ENCODE data around the gene SLC25A26. TPM values are rescaled to one million over a fixed set of nuclear protein-coding genes. Genes with fewer than 3 reads are reported as not detected.
A peak's percentile ranks its signal among the peaks of the same experiment; 100 is the strongest.

Gene SLC25A26, protein sequence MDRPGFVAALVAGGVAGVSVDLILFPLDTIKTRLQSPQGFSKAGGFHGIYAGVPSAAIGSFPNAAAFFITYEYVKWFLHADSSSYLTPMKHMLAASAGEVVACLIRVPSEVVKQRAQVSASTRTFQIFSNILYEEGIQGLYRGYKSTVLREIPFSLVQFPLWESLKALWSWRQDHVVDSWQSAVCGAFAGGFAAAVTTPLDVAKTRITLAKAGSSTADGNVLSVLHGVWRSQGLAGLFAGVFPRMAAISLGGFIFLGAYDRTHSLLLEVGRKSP
- 10 to 100 TPM; 17.1 to 17.8 TPM for total RNA-seq

- intact Hi-C loops (cut with DNase I) = no loop called here
- Histone ChIP-seq H3K27ac (peak within 1 kb of the TSS; percentile 66), H3K27me3 (no peaks in the 10 kb centered on the region), H3K4me3 (peak within 1 kb of the TSS; percentile 88), H3K9ac (ENCODE audit: low read depth in 2 of 2, low read length in 2 of 2) (peak within 1 kb of the TSS; percentile 48 to 58), H3K4me1 (peaks cover 3% of the 10 kb centered on the region), H3K9me3 (no peaks in the 10 kb centered on the region), H3K36me3 (no peaks in the 10 kb centered on the region)
- peak; percentile 98 for DNase-seq
- TF ChIP-seq, protein P1, sequence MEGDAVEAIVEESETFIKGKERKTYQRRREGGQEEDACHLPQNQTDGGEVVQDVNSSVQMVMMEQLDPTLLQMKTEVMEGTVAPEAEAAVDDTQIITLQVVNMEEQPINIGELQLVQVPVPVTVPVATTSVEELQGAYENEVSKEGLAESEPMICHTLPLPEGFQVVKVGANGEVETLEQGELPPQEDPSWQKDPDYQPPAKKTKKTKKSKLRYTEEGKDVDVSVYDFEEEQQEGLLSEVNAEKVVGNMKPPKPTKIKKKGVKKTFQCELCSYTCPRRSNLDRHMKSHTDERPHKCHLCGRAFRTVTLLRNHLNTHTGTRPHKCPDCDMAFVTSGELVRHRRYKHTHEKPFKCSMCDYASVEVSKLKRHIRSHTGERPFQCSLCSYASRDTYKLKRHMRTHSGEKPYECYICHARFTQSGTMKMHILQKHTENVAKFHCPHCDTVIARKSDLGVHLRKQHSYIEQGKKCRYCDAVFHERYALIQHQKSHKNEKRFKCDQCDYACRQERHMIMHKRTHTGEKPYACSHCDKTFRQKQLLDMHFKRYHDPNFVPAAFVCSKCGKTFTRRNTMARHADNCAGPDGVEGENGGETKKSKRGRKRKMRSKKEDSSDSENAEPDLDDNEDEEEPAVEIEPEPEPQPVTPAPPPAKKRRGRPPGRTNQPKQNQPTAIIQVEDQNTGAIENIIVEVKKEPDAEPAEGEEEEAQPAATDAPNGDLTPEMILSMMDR (IDR thresholded peaks at IDR 0.05) = no peak
These were observed at the start of gene SLC25A26 for GRCh38 chr3:66220602-66221377. SLC25A26 (plus strand) TSS chr3:66221001; CDS start chr3:66221095, 94 bp downstream.

GRCh38 chr3:66172394-66172793 is 48.4 kb upstream of the SLC25A26 start:
- intact Hi-C loops (cut with DNase I) = no loop called here
- no peaks in the 10 kb centered on the region for H3K36me3 ChIP-seq
- no peak overlapping the region for H3K27ac ChIP-seq
- H3K9me3 ChIP-seq = no peaks in the 10 kb centered on the region
- H3K27me3 ChIP-seq = no peaks in the 10 kb centered on the region
- no peaks in the 10 kb centered on the region for H3K4me1 ChIP-seq
- H3K9ac ChIP-seq (ENCODE audit: low read depth in 2 of 2, low read length in 2 of 2) = no peak overlapping the region
- TF ChIP-seq, protein P1 (IDR thresholded peaks at IDR 0.05) = no peak
- no peak overlapping the region for H3K4me3 ChIP-seq
- DNase-seq = no peak

- TF ChIP-seq, protein P1 (IDR thresholded peaks at IDR 0.05) = no peak
- intact Hi-C loops (cut with DNase I) = no loop called here
- H3K4me1 ChIP-seq = no peaks in the 10 kb centered on the region
- no peak overlapping the region for H3K27ac ChIP-seq
- no peak overlapping the region for H3K4me3 ChIP-seq
- no peaks in the 10 kb centered on the region for H3K9me3 ChIP-seq
- DNase-seq = no peak
- no peaks in the 10 kb centered on the region for H3K27me3 ChIP-seq
- H3K9ac ChIP-seq (ENCODE audit: low read depth in 2 of 2, low read length in 2 of 2) = no peak overlapping the region
- H3K36me3 ChIP-seq = no peaks in the 10 kb centered on the region
These were observed 43.8 kb upstream of the SLC25A26 start for GRCh38 chr3:66177026-66177425.

- Histone ChIP-seq H3K27me3 (no peaks in the 10 kb centered on the region), H3K4me3 (no peak overlapping the region), H3K9me3 (no peaks in the 10 kb centered on the region), H3K9ac (ENCODE audit: low read depth in 2 of 2, low read length in 2 of 2) (no peak overlapping the region), H3K27ac (no peak overlapping the region), H3K4me1 (no peaks in the 10 kb centered on the region), H3K36me3 (no peaks in the 10 kb centered on the region)
- DNase-seq = no peak
- intact Hi-C loops (cut with DNase I) = no loop called here
- TF ChIP-seq, protein P1 (IDR thresholded peaks at IDR 0.05) = no peak
These were observed 42.6 kb upstream of the SLC25A26 start for GRCh38 chr3:66178206-66178605.

DNA sequence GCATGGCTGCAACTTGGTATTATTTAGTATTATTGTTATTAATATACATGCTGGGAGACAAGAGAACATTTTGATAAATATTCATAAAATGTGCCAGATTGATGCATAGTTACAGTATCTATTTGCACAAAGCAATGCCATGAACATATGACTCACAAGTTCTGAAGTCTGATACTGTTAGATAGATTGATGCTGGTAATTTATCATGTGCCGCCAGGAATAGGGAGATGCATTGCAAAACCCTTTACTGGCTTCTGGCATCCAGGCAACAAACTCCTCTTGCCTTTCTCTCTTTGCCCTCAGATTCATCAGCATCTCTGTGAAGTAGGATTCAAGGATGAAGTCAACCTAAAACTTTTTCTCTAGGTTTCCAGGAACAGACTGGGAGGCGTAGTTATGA is 41.0 kb upstream of the SLC25A26 start:
- no peaks in the 10 kb centered on the region for H3K36me3 ChIP-seq
- no peaks in the 10 kb centered on the region for H3K9me3 ChIP-seq
- no peak overlapping the region for H3K27ac ChIP-seq
- no peak for DNase-seq
- intact Hi-C loops (cut with DNase I) = no loop called here
- H3K4me1 ChIP-seq = no peaks in the 10 kb centered on the region
- H3K27me3 ChIP-seq = no peaks in the 10 kb centered on the region
- TF ChIP-seq, protein P1 (IDR thresholded peaks at IDR 0.05) = no peak
- no peak overlapping the region for H3K9ac ChIP-seq (ENCODE audit: low read depth in 2 of 2, low read length in 2 of 2)
- no peak overlapping the region for H3K4me3 ChIP-seq

All from colonic mucosa (tissue), 4 donors.